NCI-H146 (cell line): ENCODE results near the gene LCP1.
"Not testable (repeated sequence)": the region's sequence is repeated elsewhere in the genome, so short reads cannot be mapped to it uniquely, and the experiment has no call there.

Source experiments
- DNase-seq: peaks from one replicate; lab custom pipeline; 2025; lab: John Stamatoyannopoulos, UW

Gene LCP1

GRCh38 chr13:46181840-46182490 is at the start of gene LCP1:
Gene LCP1, minus strand, starts transcription at chr13:46182177. Its CDS starts 22,515 bp downstream, at chr13:46159662.
- peak; percentile 68 for DNase-seq

GRCh38 chr13:46229251-46229650 is 47.3 kb upstream of the LCP1 start:
- no peak for DNase-seq

GRCh38 chr13:46220234-46220633 is 38.3 kb upstream of the LCP1 start:
- peak; percentile 39 for DNase-seq

GRCh38 chr13:46214741-46215140 is 32.8 kb upstream of the LCP1 start:
- not testable (repeated sequence) for DNase-seq

GRCh38 chr13:46213242-46213641 is 31.3 kb upstream of the LCP1 start:
- DNase-seq: no peak

- no peak for DNase-seq
These were observed 29.7 kb upstream of the LCP1 start, which contains the start of gene LRRC63 for GRCh38 chr13:46211483-46212351. Gene LRRC63, plus strand, starts transcription at chr13:46211928. Its CDS starts 1,107 bp downstream, at chr13:46213035.

- DNase-seq: no peak
These were observed 29.1 kb upstream of the LCP1 start for GRCh38 chr13:46211116-46211482.

- no peak for DNase-seq
These were observed 28.5 kb upstream of the LCP1 start for GRCh38 chr13:46210362-46211083.

GRCh38 chr13:46207828-46208227 is 25.9 kb upstream of the LCP1 start:
- peak; percentile 37 for DNase-seq

GRCh38 chr13:46206143-46206542 is 24.2 kb upstream of the LCP1 start:
- DNase-seq: no peak

GRCh38 chr13:46202966-46203365 is 21.0 kb upstream of the LCP1 start:
- DNase-seq: no peak

GRCh38 chr13:46202188-46202795 is 20.3 kb upstream of the LCP1 start:
- DNase-seq: no peak

- no peak for DNase-seq
These were observed 16.8 kb upstream of the LCP1 start for GRCh38 chr13:46198696-46199193.

GRCh38 chr13:46197299-46198048 is 15.5 kb upstream of the LCP1 start:
- DNase-seq: no peak

GRCh38 chr13:46195016-46195415 is 13.0 kb upstream of the LCP1 start:
- DNase-seq: no peak

- no peak for DNase-seq
These were observed 10.4 kb upstream of the LCP1 start for GRCh38 chr13:46192412-46192811.

- no peak for DNase-seq
These were observed 3.7 kb upstream of the LCP1 start for GRCh38 chr13:46185634-46186033.

- peak; percentile 9 for DNase-seq
These were observed 2.3 kb upstream of the LCP1 start for GRCh38 chr13:46184277-46184699.

GRCh38 chr13:46183018-46183946 is 1.3 kb upstream of the LCP1 start:
- DNase-seq: no peak

- DNase-seq: peak; percentile 43
These were observed 507 bp upstream of the LCP1 start for GRCh38 chr13:46182491-46182877.
